Endothelial cell of umbilical vein (primary cell): ENCODE results near the gene FARP1. TPM values are rescaled to one million over a fixed set of nuclear protein-coding genes. Genes with fewer than 3 reads are reported as not detected.

Experiments
- BruUV-seq: library from RNA; stranded (reverse); fragments of 400-500 nt; replicated peaks from 2 replicates; lab custom pipeline; 2021; lab: Mats Ljungman, UMichigan
- CTCF ChIA-PET: fragments of 300-600, 350-600 bp; sonication (Branson Sonifier 250); formaldehyde crosslinking; loops from one replicate; lab custom pipeline; 2021; ENCODE audit warnings: antibody characterized with exemption, inconsistent platforms; lab: Charles Lee
- POLR2A ChIA-PET: fragments of 300-600, 350-600 bp; sonication (Branson Sonifier 250); formaldehyde crosslinking; loops from one replicate; lab custom pipeline; 2021; ENCODE audit warnings: antibody characterized with exemption, inconsistent platforms; lab: Charles Lee
- DNase-seq: peaks from one replicate; pipeline ENCODE4 v3.0.0-alpha.2; 2011; ENCODE audit warnings: low read depth, low spot score
- FAIRE-seq: peaks from 2 replicates; lab custom pipeline; 2011; peaks lifted over from hg19 to GRCh38; lab: Jason Lieb, UNC
- H2AFZ ChIP-seq: 2 replicates; pipeline ENCODE4 v1.6.0; 2012; ENCODE audit warnings: low read depth, low read length, control low read depth, inconsistent platforms
- H3K27ac ChIP-seq: 2 replicates; pipeline ENCODE4 v1.5.1; 2011; ENCODE audit warnings: low read depth, mild to moderate bottlenecking, control low read depth, low read length, moderate library complexity; ENCODE audit not compliant: insufficient read depth
- H3K27me3 ChIP-seq, 2 experiments: 2 replicates each; pipeline versions ENCODE4 v1.6.0 to v1.6.1; 2011; ENCODE audit warnings: low read length in 2 of 2, mixed read lengths in 1 of 2; ENCODE audit not compliant: control insufficient read depth in 2 of 2, insufficient read depth in 2 of 2
- H3K36me3 ChIP-seq, 2 experiments: 2 replicates in 1 of 2; 3 replicates in 1 of 2; pipeline ENCODE4 v1.5.1; 2011; ENCODE audit warnings: low read length in 2 of 2, mild to moderate bottlenecking in 1 of 2, moderate library complexity in 1 of 2; ENCODE audit not compliant: control insufficient read depth in 2 of 2, insufficient read depth in 2 of 2; ENCODE audit errors: extremely low read depth in 1 of 2
- H3K4me1 ChIP-seq: 3 replicates; pipeline ENCODE4 v1.5.1; 2011; ENCODE audit warnings: mild to moderate bottlenecking, low read length; ENCODE audit not compliant: control insufficient read depth, insufficient read depth; ENCODE audit errors: extremely low read depth
- H3K4me2 ChIP-seq: 2 replicates; pipeline ENCODE4 v1.6.1; 2011; ENCODE audit warnings: low read length, control low read depth, mixed read lengths; ENCODE audit not compliant: insufficient read depth
- H3K4me3 ChIP-seq, 3 experiments: fragments of 200-600 bp in 1 of 3; sonication (generic), shearing (Covaris generic) in 1 of 3; replicated peaks in 1 of 3; 2 replicates each; pipeline ENCODE4 v1.5.1; 2011 to 2016; ENCODE audit warnings: control low read depth in 3 of 3, low read length in 3 of 3, mild to moderate bottlenecking in 2 of 3, inconsistent platforms in 1 of 3, low read depth in 1 of 3, moderate library complexity in 1 of 3; ENCODE audit not compliant: insufficient read depth in 1 of 3
- H3K79me2 ChIP-seq: 2 replicates; pipeline ENCODE4 v1.6.0; 2012; ENCODE audit warnings: low read length, inconsistent platforms; ENCODE audit not compliant: control insufficient read depth, insufficient read depth
- H3K9ac ChIP-seq: replicated peaks from 2 replicates; pipeline ENCODE3; 2011; ENCODE audit warnings: low read length, control low read depth; ENCODE audit not compliant: insufficient read depth; ENCODE audit errors: extremely low read depth
- H3K9me1 ChIP-seq: replicated peaks from 3 replicates; pipeline ENCODE4 v1.6.0; 2011; ENCODE audit warnings: mild to moderate bottlenecking, low read length; ENCODE audit not compliant: control insufficient read depth, insufficient read depth; ENCODE audit errors: extremely low read depth
- H3K9me3 ChIP-seq: replicated peaks from 2 replicates; pipeline ENCODE4 v1.5.1; 2012; ENCODE audit warnings: low read length, inconsistent platforms; ENCODE audit not compliant: control insufficient read depth, insufficient read depth
- H4K20me1 ChIP-seq: replicated peaks from 2 replicates; pipeline ENCODE3; 2011; ENCODE audit warnings: mild to moderate bottlenecking, low read length; ENCODE audit not compliant: control insufficient read depth, insufficient read depth; ENCODE audit errors: extremely low read depth
- EZH2 ChIP-seq: IDR thresholded peaks from 2 replicates; pipeline ENCODE4 v1.6.1; 2012; ENCODE audit warnings: borderline replicate concordance, low read depth, mild to moderate bottlenecking, moderate library complexity, low read length, inconsistent platforms; ENCODE audit not compliant: severe bottlenecking
- FOS ChIP-seq: IDR thresholded peaks from 2 replicates; pipeline ENCODE4 v1.6.1; 2011; ENCODE audit warnings: mild to moderate bottlenecking, low read length, moderate library complexity, borderline replicate concordance; ENCODE audit not compliant: insufficient read depth
- GATA2 ChIP-seq: IDR thresholded peaks from 2 replicates; pipeline ENCODE4 v1.7.0; 2011; ENCODE audit warnings: low read depth, mild to moderate bottlenecking, moderate library complexity, mixed read lengths, low read length; ENCODE audit not compliant: insufficient read length, insufficient read depth
- JUN ChIP-seq: IDR thresholded peaks from 2 replicates; pipeline ENCODE4 v1.6.1; 2011; ENCODE audit warnings: borderline replicate concordance, low read depth; ENCODE audit not compliant: insufficient read length, insufficient read depth
- MAX ChIP-seq: IDR thresholded peaks from 2 replicates; pipeline ENCODE4 v1.6.1; 2011; ENCODE audit not compliant: insufficient read depth, insufficient read length
- MYC ChIP-seq: IDR thresholded peaks from one replicate; pipeline ENCODE4 v1.6.1; 2011; ENCODE audit warnings: mild to moderate bottlenecking, low read depth, low read length
- POLR2A ChIP-seq: IDR thresholded peaks from 2 replicates; pipeline ENCODE4 v1.6.1; 2012; ENCODE audit warnings: low read depth, mild to moderate bottlenecking, control low read depth, low read length
- POLR2AphosphoS5 ChIP-seq: IDR thresholded peaks from 2 replicates; pipeline ENCODE4 v1.6.1; 2012; ENCODE audit warnings: low read depth, mild to moderate bottlenecking, control low read depth, low read length, moderate library complexity; ENCODE audit not compliant: insufficient read depth
- dilution Hi-C: fragments of 300-500 bp; cut with MboI; formaldehyde crosslinking; loops from one replicate; pipeline ENCODE4 v1.15.0; 2019; ENCODE audit warnings: low sequenced_read_pairs; ENCODE audit not compliant: extremely low pct_ligation_motif_present
- intact Hi-C: fragments of 100-400 bp; cut with micrococcal nuclease; formaldehyde crosslinking; loops from one replicate; pipeline ENCODE4 v1.10.0; 2022
- polyA plus RNA-seq, 4 experiments: library from polyadenylated mRNA; depleted of rRNA in 3 of 4; stranded (reverse) in 3 of 4; unstranded in 1 of 4; fragments of >200 nt; gene quantifications; 2 replicates each; pipeline versions ENCODE4 v1.2.1 to v1.2.3, GENCODE V29; 2011 to 2012; ENCODE audit warnings: missing spikeins in 1 of 4
- total RNA-seq: library from RNA; stranded (reverse); gene quantifications from 2 replicates; pipeline ENCODE4 v1.2.3, GENCODE V29; 2021
- TF ChIP-seq, protein P1 (sequence below), 2 donors: IDR thresholded peaks; 1 replicate in 1 of 2; 2 replicates in 1 of 2; pipeline ENCODE4 v1.5.1; 2011; ENCODE audit warnings: low read length in 2 of 2, mild to moderate bottlenecking in 2 of 2, moderate library complexity in 2 of 2, control low read depth in 1 of 2, inconsistent platforms in 1 of 2, low read depth in 1 of 2; ENCODE audit not compliant: insufficient read depth in 1 of 2; ENCODE audit errors: extremely low read depth in 1 of 2

Gene FARP1
- total and polyA plus RNA-seq, 2 donors (not counting 3 experiments of a cell fraction or from before 2014, with no cell fraction given): 19.0 to 77.7 TPM

- no TSS peak for BruUV-seq
- no peak overlapping the region for H3K27ac ChIP-seq
- intact Hi-C loops: no loop called here
- no peak for DNase-seq
- POLR2A ChIA-PET: no interaction called here
- TF ChIP-seq POLR2AphosphoS5 (no peak), FOS (no peak), MYC (no peak), JUN (no peak), POLR2A (no peak), EZH2 (no peak), MAX (no peak), GATA2 (no peak)
- TF ChIP-seq, protein P1, sequence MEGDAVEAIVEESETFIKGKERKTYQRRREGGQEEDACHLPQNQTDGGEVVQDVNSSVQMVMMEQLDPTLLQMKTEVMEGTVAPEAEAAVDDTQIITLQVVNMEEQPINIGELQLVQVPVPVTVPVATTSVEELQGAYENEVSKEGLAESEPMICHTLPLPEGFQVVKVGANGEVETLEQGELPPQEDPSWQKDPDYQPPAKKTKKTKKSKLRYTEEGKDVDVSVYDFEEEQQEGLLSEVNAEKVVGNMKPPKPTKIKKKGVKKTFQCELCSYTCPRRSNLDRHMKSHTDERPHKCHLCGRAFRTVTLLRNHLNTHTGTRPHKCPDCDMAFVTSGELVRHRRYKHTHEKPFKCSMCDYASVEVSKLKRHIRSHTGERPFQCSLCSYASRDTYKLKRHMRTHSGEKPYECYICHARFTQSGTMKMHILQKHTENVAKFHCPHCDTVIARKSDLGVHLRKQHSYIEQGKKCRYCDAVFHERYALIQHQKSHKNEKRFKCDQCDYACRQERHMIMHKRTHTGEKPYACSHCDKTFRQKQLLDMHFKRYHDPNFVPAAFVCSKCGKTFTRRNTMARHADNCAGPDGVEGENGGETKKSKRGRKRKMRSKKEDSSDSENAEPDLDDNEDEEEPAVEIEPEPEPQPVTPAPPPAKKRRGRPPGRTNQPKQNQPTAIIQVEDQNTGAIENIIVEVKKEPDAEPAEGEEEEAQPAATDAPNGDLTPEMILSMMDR (IDR thresholded peaks at IDR 0.05; ENCODE audit: extremely low read depth in 1 of 2, insufficient read depth in 1 of 2, low read depth in 1 of 2, low read length in 2 of 2): no peak
- no peak overlapping the region for H3K4me2 ChIP-seq
- CTCF ChIA-PET: no interaction called here
- H3K4me1 ChIP-seq: peaks cover 5% of the 10 kb centered on the region
- no peaks in the 10 kb centered on the region for H3K36me3 ChIP-seq
- H3K4me3 ChIP-seq: no peak overlapping the region
- FAIRE-seq: no peak
- dilution Hi-C loops: no loop called here
- H3K27me3 ChIP-seq: no peaks in the 10 kb centered on the region
- H3K79me2 ChIP-seq: no peaks in the 10 kb centered on the region
- H2AFZ ChIP-seq: no peak overlapping the region
- no peaks in the 10 kb centered on the region for H3K9me1 ChIP-seq
- H3K9ac ChIP-seq: no peak overlapping the region
- no peaks in the 10 kb centered on the region for H3K9me3 ChIP-seq
- no peaks in the 10 kb centered on the region for H4K20me1 ChIP-seq
Observed at GRCh38 chr13:98208606-98209005, 65.7 kb downstream of the FARP1 start.
